ENCODE data around the gene PIAS2. TPM values are rescaled to one million over a fixed set of nuclear protein-coding genes. Genes with fewer than 3 reads are reported as not detected.

Gene PIAS2
- total and polyA plus RNA-seq, 4 donors, result 5.6 to 17.2 (median 9.2) TPM

DNA sequence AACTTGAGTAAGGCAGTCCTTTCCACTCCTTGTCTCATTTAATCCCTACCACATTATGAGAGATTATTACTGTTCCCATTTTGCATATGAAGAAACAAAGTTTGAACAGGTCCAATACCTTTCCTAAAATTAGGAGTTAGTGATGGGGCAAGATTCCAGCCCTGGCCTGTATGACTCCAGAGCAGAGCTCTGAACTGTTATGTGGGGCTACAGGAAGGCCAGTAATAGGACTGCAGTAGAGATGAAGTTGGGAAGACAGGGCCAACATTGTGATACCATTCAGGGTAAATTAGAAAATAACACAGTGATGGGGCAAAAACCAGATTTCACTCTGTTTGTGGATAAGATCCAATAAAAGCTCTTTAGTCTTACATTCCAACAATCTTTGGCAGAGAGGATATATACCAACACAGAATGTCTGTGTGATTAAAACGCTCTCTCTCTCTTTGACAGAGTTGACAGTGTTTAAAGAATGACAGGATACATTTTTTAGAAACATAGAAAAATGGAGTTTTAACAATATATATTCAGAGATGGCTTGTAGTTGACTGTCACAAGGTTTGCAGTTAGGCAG lies 22.8 kb upstream of the PIAS2 start (continued):
- TF ChIP-seq NR2F2 (IDR thresholded peaks at IDR 0.05), result no peak
- no peak for TF ChIP-seq FOXA2 (IDR thresholded peaks at IDR 0.05)
- TF ChIP-seq YY1 (IDR thresholded peaks at IDR 0.05), result no peak

DNA sequence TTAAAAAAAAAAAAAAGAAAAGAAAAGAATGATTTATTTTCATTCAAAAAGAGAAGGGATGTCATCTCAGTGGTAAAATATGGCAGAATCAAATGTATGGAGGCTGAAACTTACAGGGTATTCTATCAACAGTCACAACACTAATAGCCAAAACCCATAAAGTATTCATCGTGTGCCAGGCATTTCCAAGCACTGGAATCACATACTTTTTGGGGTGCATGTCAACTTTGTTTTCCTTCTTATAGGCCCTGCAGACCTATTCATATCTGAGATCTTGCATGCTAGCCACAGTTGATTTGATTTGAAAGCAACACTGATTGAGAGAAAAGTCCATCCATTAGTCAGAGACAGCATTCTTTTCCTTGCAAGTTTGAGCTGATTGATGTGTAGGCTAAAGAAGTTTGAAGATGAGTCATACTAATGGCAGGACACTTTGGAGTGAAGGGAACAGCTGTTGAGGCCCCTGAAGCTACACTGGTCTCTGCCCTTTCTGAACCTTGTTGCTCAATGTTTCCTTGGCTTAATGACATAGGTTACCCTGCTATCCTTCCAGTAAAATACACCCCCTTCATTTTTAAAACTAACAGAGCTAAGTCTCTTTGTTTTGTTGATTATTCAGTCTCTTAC lies 22.1 kb upstream of the PIAS2 start:
- Histone ChIP-seq H3K36me3 (ENCODE audit: control insufficient read depth in 4 of 4, insufficient read depth in 3 of 4, low read depth in 1 of 4, low read length in 3 of 4) (no peaks in the 10 kb centered on the region), H3K4me3 (ENCODE audit: low read depth in 1 of 3, low read length in 3 of 3) (no peak overlapping the region), H3K27me3 (ENCODE audit: control insufficient read depth in 4 of 4, insufficient read depth in 4 of 4, low read length in 3 of 4) (no peaks in the 10 kb centered on the region), H3K4me1 (ENCODE audit: control insufficient read depth in 4 of 4, insufficient read depth in 4 of 4, low read length in 3 of 4) (no peaks in the 10 kb centered on the region), H3K9me3 (ENCODE audit: control insufficient read depth in 4 of 4, low read length in 3 of 4) (no peaks in the 10 kb centered on the region), H3K27ac (ENCODE audit: low read depth in 1 of 2, low read length in 2 of 2) (no peak overlapping the region), H3K9ac (ENCODE audit: low read depth in 1 of 2, low read length in 2 of 2) (no peak overlapping the region)
- WGBS, result 94% methylated on average over 1 of the region's 1 CpG
- no peak for DNase-seq (ENCODE audit: low spot score)
- no peak for TF ChIP-seq EGR1 (IDR thresholded peaks at IDR 0.05; ENCODE audit: low read depth in 2 of 2)
- TF ChIP-seq SP1 (IDR thresholded peaks at IDR 0.05), result no peak
- TF ChIP-seq, protein P1, sequence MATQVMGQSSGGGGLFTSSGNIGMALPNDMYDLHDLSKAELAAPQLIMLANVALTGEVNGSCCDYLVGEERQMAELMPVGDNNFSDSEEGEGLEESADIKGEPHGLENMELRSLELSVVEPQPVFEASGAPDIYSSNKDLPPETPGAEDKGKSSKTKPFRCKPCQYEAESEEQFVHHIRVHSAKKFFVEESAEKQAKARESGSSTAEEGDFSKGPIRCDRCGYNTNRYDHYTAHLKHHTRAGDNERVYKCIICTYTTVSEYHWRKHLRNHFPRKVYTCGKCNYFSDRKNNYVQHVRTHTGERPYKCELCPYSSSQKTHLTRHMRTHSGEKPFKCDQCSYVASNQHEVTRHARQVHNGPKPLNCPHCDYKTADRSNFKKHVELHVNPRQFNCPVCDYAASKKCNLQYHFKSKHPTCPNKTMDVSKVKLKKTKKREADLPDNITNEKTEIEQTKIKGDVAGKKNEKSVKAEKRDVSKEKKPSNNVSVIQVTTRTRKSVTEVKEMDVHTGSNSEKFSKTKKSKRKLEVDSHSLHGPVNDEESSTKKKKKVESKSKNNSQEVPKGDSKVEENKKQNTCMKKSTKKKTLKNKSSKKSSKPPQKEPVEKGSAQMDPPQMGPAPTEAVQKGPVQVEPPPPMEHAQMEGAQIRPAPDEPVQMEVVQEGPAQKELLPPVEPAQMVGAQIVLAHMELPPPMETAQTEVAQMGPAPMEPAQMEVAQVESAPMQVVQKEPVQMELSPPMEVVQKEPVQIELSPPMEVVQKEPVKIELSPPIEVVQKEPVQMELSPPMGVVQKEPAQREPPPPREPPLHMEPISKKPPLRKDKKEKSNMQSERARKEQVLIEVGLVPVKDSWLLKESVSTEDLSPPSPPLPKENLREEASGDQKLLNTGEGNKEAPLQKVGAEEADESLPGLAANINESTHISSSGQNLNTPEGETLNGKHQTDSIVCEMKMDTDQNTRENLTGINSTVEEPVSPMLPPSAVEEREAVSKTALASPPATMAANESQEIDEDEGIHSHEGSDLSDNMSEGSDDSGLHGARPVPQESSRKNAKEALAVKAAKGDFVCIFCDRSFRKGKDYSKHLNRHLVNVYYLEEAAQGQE (IDR thresholded peaks at IDR 0.05), result no peak
- TF ChIP-seq, protein P2, sequence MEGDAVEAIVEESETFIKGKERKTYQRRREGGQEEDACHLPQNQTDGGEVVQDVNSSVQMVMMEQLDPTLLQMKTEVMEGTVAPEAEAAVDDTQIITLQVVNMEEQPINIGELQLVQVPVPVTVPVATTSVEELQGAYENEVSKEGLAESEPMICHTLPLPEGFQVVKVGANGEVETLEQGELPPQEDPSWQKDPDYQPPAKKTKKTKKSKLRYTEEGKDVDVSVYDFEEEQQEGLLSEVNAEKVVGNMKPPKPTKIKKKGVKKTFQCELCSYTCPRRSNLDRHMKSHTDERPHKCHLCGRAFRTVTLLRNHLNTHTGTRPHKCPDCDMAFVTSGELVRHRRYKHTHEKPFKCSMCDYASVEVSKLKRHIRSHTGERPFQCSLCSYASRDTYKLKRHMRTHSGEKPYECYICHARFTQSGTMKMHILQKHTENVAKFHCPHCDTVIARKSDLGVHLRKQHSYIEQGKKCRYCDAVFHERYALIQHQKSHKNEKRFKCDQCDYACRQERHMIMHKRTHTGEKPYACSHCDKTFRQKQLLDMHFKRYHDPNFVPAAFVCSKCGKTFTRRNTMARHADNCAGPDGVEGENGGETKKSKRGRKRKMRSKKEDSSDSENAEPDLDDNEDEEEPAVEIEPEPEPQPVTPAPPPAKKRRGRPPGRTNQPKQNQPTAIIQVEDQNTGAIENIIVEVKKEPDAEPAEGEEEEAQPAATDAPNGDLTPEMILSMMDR (IDR thresholded peaks at IDR 0.05; ENCODE audit: low read depth, low read length, missing input control), result no peak
- TF ChIP-seq, protein P3, sequence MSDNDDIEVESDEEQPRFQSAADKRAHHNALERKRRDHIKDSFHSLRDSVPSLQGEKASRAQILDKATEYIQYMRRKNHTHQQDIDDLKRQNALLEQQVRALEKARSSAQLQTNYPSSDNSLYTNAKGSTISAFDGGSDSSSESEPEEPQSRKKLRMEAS (IDR thresholded peaks at IDR 0.05), result no peak
- TF ChIP-seq RXRA (IDR thresholded peaks at IDR 0.05), result no peak
- no peak for TF ChIP-seq HNF4G (IDR thresholded peaks at IDR 0.05)
- no peak for TF ChIP-seq NR2F2 (IDR thresholded peaks at IDR 0.05)
- TF ChIP-seq HNF4A (conservative IDR thresholded peaks at IDR 0.05), result no peak
- no peak for TF ChIP-seq JUND (IDR thresholded peaks at IDR 0.05)
- no peak for TF ChIP-seq TAF1 (conservative IDR thresholded peaks at IDR 0.05)
- TF ChIP-seq YY1 (IDR thresholded peaks at IDR 0.05), result no peak
- no peak for TF ChIP-seq FOXA1 (IDR thresholded peaks at IDR 0.05)
- no peak for TF ChIP-seq FOXA2 (IDR thresholded peaks at IDR 0.05)
- TF ChIP-seq, protein P4, sequence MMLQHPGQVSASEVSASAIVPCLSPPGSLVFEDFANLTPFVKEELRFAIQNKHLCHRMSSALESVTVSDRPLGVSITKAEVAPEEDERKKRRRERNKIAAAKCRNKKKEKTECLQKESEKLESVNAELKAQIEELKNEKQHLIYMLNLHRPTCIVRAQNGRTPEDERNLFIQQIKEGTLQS (IDR thresholded peaks at IDR 0.05), result no peak
- no peak for TF ChIP-seq GABPA (IDR thresholded peaks at IDR 0.05 in 1 of 2, conservative IDR thresholded peaks at IDR 0.05 in 1 of 2)
- TF ChIP-seq, protein P5, sequence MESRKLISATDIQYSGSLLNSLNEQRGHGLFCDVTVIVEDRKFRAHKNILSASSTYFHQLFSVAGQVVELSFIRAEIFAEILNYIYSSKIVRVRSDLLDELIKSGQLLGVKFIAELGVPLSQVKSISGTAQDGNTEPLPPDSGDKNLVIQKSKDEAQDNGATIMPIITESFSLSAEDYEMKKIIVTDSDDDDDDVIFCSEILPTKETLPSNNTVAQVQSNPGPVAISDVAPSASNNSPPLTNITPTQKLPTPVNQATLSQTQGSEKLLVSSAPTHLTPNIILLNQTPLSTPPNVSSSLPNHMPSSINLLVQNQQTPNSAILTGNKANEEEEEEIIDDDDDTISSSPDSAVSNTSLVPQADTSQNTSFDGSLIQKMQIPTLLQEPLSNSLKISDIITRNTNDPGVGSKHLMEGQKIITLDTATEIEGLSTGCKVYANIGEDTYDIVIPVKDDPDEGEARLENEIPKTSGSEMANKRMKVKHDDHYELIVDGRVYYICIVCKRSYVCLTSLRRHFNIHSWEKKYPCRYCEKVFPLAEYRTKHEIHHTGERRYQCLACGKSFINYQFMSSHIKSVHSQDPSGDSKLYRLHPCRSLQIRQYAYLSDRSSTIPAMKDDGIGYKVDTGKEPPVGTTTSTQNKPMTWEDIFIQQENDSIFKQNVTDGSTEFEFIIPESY (IDR thresholded peaks at IDR 0.05), result no peak

Data from liver (tissue), 9 donors.